GM18505 (cell line): ENCODE results near the gene HEY2.

ENCODE experiments used
- ATAC-seq: cut with Tn5 transposase; IDR thresholded peaks from one replicate; pipeline ENCODE4 v1.9.1; 2021; ENCODE audit not compliant: unreplicated experiment
- POLR2A ChIP-seq: IDR thresholded peaks from 4 replicates; pipeline ENCODE4 v1.6.1; 2011; ENCODE audit warnings: borderline replicate concordance; ENCODE audit not compliant: insufficient read depth, insufficient read length; ENCODE audit errors: extremely low read depth

The HEY2 gene

DNA sequence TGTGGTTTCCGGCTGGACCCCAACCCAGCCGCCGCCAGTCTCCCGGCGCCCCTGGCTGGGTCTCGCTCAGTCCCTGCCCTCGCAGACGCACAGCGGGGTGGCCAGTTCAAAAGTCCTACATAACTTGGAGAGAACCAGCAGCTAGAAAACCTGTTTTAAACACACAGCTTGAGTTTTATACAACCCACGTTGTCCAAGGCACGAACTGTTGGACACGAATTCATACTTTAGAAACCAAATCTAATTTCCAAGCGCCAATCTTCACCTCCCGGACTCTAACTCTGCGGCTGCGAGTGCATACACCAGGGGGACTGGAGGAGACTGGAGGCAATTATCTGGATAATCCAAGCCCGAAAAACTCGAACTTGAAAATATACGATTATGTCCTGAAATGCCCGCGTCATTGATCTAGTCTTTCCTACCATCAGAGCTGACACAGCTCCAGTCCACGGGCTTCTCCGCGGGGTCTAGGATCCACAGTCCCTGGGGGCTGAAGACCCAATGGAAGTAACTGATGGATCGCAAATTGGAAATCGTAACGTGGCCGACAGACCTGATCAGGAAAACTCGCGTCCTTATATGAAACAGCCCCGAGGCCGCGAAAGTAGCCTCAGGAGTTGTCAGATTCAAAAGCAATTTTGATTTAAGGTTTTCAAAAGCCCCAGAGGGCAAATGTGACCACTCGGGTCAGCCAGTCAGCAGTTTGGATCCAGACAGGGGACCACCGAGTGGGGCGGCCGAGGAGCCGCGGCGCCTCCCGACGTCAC lies 843 bp upstream of the HEY2 start:
- no peak for ATAC-seq
- TF ChIP-seq POLR2A: no peak

DNA sequence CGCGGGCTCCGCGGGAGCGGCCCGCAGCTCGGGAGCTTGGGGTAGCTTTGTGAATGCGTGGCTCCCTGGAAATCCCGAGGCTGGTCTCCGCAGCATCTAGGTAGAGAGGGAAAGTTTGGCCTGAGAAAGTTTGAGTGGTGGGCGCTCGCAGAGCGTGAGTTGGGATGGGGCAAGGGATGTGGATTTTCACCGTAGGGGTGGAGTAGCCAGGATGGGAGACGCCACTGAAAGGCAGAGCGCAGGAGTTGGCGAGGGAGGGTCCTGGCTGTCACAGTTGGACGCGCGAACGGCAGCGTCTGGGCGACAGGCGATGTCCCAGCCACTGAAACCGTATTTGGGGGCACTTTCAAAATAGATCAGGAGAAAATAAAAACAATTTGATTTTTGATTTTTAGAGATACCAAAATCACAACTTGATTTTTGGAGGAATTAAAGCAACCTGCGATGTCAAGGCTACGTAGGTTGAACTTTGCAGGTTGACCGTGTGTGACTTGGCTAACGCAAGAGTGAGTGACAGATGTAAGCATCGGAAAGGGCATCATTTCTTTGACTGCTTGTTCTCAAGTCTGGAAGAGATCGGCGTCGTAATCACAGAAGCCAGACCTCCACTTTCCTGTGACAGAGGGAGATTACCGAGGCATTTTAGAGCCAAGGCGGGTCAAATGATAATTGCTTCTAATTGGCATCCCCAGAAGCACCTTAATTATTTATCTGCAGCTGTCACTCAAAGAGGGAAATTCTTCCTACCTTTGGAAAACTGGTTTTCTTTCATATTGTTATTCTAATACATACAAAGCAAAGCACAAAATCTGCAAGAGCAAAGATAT lies 646 bp downstream of the HEY2 start:
- ATAC-seq: no peak
- TF ChIP-seq POLR2A: no peak

GRCh38 chr6:125750692-125751333 lies 1.4 kb downstream of the HEY2 start:
- TF ChIP-seq POLR2A: no peak
- ATAC-seq: no peak

DNA sequence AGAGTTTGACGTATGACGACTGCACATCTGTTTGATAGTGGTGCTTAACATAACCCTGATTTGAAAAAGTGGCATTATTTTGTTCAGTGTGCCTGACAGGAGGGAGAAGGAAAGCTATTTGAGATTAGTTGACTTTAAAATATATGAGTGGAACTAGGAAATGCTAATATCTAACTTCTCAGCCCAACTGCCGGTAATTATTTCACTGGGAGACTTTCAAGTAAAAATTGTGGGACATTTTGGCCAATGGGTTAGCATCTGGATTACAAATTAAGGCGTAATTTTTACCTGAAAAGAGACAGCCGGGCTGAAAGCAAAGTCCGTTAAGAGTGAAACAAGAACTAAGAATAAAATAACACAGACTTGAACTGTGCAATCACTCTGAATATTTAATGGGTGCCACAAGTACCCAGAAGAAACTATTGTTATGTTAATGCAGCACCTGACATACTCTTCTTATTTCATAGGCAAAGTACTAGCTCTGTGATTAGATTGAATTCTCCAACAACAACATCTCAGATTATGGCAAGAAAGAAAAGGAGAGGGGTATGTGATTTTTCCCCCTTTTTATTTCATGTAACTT lies 2.0 kb downstream of the HEY2 start:
- ATAC-seq: no peak

GRCh38 chr6:125752773-125753172 lies 3.3 kb downstream of the HEY2 start:
- no peak for ATAC-seq
- TF ChIP-seq POLR2A: no peak

More for the DNA sequence above, 2.0 kb downstream of the HEY2 start:
- TF ChIP-seq POLR2A: no peak

DNA sequence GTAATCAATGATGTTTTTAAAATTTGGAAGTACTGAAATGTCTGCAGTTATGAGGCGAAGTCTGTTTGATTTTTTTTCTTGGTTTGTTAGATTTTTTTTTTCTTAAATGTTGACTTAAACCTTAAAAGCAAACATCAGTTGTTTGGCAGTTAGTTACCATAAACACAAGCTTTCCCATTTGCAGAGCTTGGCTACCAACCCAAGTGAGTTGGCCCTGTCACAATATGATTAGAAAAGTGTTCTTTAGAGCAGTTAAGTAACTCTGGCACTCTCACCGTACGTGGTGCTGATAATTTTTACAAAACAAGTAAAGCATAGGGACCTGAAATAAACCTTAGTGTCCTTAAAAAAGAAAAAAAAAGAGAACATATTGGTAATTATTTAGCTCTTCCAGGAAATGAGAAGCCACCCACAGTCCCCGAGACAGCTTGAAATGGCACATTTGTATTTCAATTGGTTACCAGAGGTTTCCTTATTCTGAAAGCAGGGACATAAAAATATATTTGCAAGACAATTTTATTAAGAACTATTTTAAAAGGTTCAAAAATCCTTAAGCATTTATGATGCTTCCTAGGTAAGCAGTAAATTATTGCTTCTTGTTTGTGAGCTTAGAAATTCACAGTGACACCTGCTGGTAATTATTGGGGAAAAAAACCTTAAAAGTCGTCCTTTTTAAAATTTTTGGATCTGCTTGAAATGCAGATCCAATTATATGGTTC lies 3.9 kb downstream of the HEY2 start:
- TF ChIP-seq POLR2A: no peak
- no peak for ATAC-seq

DNA sequence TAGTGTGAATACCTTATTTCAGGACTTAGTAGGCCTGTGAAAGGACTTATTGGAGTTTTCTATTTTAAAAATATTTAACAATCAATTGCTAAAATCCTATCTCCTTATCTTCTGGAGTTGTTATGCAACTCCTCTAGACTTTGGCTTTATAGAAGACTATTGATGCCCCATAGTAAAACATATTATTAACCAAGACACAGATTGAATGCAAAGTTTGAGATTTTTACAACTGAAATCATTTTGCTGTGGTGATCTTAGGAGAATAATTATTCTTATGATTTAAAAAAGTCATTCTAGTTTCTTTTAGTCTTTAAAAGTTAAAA lies 4.5 kb downstream of the HEY2 start:
- no peak for TF ChIP-seq POLR2A
- ATAC-seq: no peak

DNA sequence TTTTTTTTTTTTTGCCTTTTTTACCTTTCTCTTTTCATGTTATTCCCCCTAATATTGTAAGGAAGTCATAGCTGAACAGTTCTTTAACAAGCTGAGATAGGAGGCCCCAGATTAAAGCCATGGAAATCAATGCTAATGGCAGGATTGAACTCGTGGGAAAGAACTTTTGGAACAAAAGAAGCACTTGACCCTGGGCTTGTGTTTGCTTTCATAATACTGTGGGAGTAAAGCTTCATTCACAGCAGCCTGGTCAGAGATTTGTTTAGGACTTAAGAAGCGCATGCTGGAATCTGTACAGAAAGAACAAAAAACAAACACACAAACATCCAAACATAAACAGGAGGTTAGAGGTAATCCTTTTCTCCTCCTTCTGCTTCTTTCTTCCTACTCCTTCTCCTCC lies 5.1 kb downstream of the HEY2 start:
- no peak for TF ChIP-seq POLR2A
- no peak for ATAC-seq

- ATAC-seq: no peak
Measured at GRCh38 chr6:125759184-125759902, 9.9 kb downstream of the HEY2 start.

GRCh38 chr6:125759959-125760457 lies 10.6 kb downstream of the HEY2 start:
- no peak for TF ChIP-seq POLR2A
- no peak for ATAC-seq

More at GRCh38 chr6:125759184-125759902, 9.9 kb downstream of the HEY2 start:
- TF ChIP-seq POLR2A: no peak

DNA sequence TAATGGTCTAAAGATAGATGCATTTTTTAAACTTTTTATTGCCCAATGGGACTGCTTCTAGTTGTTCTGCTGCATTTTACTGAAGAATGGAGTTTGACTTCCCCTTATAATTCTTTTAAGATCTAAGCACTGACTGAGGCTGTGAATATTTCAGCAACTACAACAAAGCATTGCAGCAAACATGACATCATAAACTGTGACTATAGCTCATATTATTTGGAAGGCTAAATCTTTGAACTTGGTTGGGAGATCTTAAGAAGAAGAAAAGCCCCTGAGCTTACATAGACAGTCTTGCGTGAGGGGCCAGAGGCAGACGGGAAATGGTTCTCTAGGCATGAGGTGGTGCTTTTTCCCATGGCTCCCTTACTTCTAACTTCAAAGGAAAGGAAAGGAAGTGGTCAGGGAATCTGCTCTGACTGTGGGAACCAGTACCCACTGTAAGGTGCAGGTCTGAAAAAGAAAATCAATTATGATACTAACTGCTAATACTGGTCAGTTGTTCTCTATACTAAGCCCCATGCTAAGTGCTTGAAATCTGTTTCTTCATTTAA lies 14.8 kb downstream of the HEY2 start:
- no peak for ATAC-seq
- TF ChIP-seq POLR2A: no peak

- no peak for TF ChIP-seq POLR2A
- ATAC-seq: no peak
Measured at GRCh38 chr6:125765944-125766343, 16.5 kb downstream of the HEY2 start.
